Panc1 (cell line): Measurements from ENCODE around the gene MED12. TPM values are rescaled to one million over a fixed set of nuclear protein-coding genes. Genes with fewer than 3 reads are reported as not detected.

ENCODE experiments used
- ATAC-seq: fragments of 200-7000 bp; cut with Tn5 transposase; 2 replicates; pipeline ENCODE4 v1.9.1; 2020; ENCODE audit warnings: mild to moderate bottlenecking, moderate library complexity
- BruUV-seq: library from RNA; stranded (reverse); fragments of 400-500 nt; replicated peaks from 2 replicates; lab custom pipeline; 2021; lab: Mats Ljungman, UMichigan
- CTCF ChIA-PET: fragments of 300-600 bp; sonication (Branson Sonifier 250); formaldehyde crosslinking; loops from one replicate; lab custom pipeline; 2022; ENCODE audit warnings: antibody characterized with exemption; lab: Charles Lee
- POLR2A ChIA-PET: fragments of 300-600 bp; sonication (Branson Sonifier 250); formaldehyde crosslinking; loops from one replicate; lab custom pipeline; 2022; ENCODE audit warnings: antibody characterized with exemption; lab: Charles Lee
- DNase-seq: peaks from one replicate; pipeline ENCODE4 v3.0.0-alpha.2; 2010; ENCODE audit warnings: low read depth, low spot score
- H3K27ac ChIP-seq: 2 replicates; pipeline ENCODE4 v1.5.1; 2011; ENCODE audit warnings: mild to moderate bottlenecking, low read length, inconsistent platforms
- H3K27me3 ChIP-seq: fragments of 200-500 bp; sonication (Bioruptor generic); 2 replicates; pipeline ENCODE4 v1.6.0; 2014; ENCODE audit warnings: low read length, inconsistent platforms; ENCODE audit not compliant: control insufficient read depth, insufficient read depth
- H3K36me3 ChIP-seq: fragments of 200-500 bp; sonication (Bioruptor generic); 2 replicates; pipeline ENCODE4 v1.5.1; 2014; ENCODE audit warnings: inconsistent platforms, mild to moderate bottlenecking, low read length, moderate library complexity; ENCODE audit not compliant: control insufficient read depth, insufficient read depth
- H3K4me1 ChIP-seq: 2 replicates; pipeline ENCODE4 v1.5.1; 2011; ENCODE audit warnings: inconsistent platforms, mild to moderate bottlenecking, low read length, moderate library complexity; ENCODE audit not compliant: control insufficient read depth, insufficient read depth
- H3K4me3 ChIP-seq, 2 experiments: 2 replicates each; pipeline ENCODE4 v1.5.1; 2011 to 2012; ENCODE audit warnings: low read depth in 2 of 2, low read length in 2 of 2, mild to moderate bottlenecking in 2 of 2, inconsistent platforms in 1 of 2, moderate library complexity in 1 of 2
- H3K9me3 ChIP-seq: fragments of 200-500 bp; sonication (Bioruptor generic); 2 replicates; pipeline ENCODE4 v1.5.1; 2014; ENCODE audit warnings: low read depth, mild to moderate bottlenecking, inconsistent platforms, low read length, moderate library complexity; ENCODE audit not compliant: control insufficient read depth, insufficient read depth
- POLR2AphosphoS5 ChIP-seq: IDR thresholded peaks from 2 replicates; pipeline ENCODE4 v1.6.1; 2012; ENCODE audit warnings: mild to moderate bottlenecking, low read depth, low read length, moderate library complexity
- REST ChIP-seq, 2 experiments: IDR thresholded peaks; 2 replicates each; pipeline ENCODE4 v1.6.1; 2011 to 2012; ENCODE audit warnings: low read depth in 2 of 2, control low read depth in 1 of 2, low read length in 1 of 2, mild to moderate bottlenecking in 1 of 2, moderate library complexity in 1 of 2; ENCODE audit not compliant: insufficient read depth in 1 of 2
- SIN3A ChIP-seq: IDR thresholded peaks from 2 replicates; pipeline ENCODE4 v1.6.1; 2012; ENCODE audit warnings: low read depth, mild to moderate bottlenecking, low read length, moderate library complexity, borderline replicate concordance; ENCODE audit not compliant: insufficient read depth
- TCF7L2 ChIP-seq: IDR thresholded peaks from 2 replicates; pipeline ENCODE4 v1.6.1; 2011; ENCODE audit warnings: mild to moderate bottlenecking, low read depth, low read length, inconsistent platforms
- in situ Hi-C: cut with HindIII; loops from 2 replicates; pipeline ENCODE4 v1.10.0; 2016; ENCODE audit warnings: low sequenced_read_pairs, low pct_unique_long_range_greater_than_20kb
- intact Hi-C: fragments of 100-400 bp; cut with micrococcal nuclease; formaldehyde crosslinking; loops from one replicate; pipeline ENCODE4 v1.10.0; 2022; ENCODE audit not compliant: unreplicated experiment
- total RNA-seq: library from RNA; stranded (reverse); gene quantifications from one replicate; pipeline ENCODE4 v1.2.1, GENCODE V29; 2021; ENCODE audit not compliant: unreplicated experiment
- TF ChIP-seq, protein P1 (sequence below): fragments of 450-650 bp; IDR thresholded peaks from 2 replicates; pipeline ENCODE4 v1.5.1; 2017; ENCODE audit warnings: mild to moderate bottlenecking

Gene MED12
- total RNA-seq, 1 experiment from 2014 or later, result 42.0 TPM

- in situ Hi-C loops (no loop called here), intact Hi-C loops (loop anchor here (5.0 kb wide), 1 partner anchor 78 kb away; no protein-coding TSS in a partner anchor)
- Histone ChIP-seq H3K27me3 (peaks cover 4% of the 10 kb centered on the region), H3K9me3 (no peaks in the 10 kb centered on the region), H3K4me1 (peaks cover 4% of the 10 kb centered on the region; the same call in 1 of the 2 replicates), H3K4me3 (no peak overlapping the region), H3K27ac (no peak overlapping the region), H3K36me3 (no peaks in the 10 kb centered on the region)
- ATAC-seq (no peak), DNase-seq (no peak)
- ChIA-PET CTCF (interaction anchor here (1.0 kb wide), 1 partner anchor 78 kb away, joined by 4 read pairs; no protein-coding TSS in a partner anchor), POLR2A (no interaction called here)
- TF ChIP-seq SIN3A, result no peak
- TF ChIP-seq POLR2AphosphoS5, result no peak
- TF ChIP-seq REST (IDR thresholded peaks at IDR 0.05; ENCODE audit: insufficient read depth in 1 of 2, low read depth in 2 of 2, low read length in 1 of 2), result no peak
- TF ChIP-seq, protein P1, sequence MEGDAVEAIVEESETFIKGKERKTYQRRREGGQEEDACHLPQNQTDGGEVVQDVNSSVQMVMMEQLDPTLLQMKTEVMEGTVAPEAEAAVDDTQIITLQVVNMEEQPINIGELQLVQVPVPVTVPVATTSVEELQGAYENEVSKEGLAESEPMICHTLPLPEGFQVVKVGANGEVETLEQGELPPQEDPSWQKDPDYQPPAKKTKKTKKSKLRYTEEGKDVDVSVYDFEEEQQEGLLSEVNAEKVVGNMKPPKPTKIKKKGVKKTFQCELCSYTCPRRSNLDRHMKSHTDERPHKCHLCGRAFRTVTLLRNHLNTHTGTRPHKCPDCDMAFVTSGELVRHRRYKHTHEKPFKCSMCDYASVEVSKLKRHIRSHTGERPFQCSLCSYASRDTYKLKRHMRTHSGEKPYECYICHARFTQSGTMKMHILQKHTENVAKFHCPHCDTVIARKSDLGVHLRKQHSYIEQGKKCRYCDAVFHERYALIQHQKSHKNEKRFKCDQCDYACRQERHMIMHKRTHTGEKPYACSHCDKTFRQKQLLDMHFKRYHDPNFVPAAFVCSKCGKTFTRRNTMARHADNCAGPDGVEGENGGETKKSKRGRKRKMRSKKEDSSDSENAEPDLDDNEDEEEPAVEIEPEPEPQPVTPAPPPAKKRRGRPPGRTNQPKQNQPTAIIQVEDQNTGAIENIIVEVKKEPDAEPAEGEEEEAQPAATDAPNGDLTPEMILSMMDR, result no peak
- no peak for TF ChIP-seq TCF7L2
- BruUV-seq, result no TSS peak
Observed at GRCh38 chrX:71099736-71100135, 18.7 kb upstream of the MED12 start.

DNA sequence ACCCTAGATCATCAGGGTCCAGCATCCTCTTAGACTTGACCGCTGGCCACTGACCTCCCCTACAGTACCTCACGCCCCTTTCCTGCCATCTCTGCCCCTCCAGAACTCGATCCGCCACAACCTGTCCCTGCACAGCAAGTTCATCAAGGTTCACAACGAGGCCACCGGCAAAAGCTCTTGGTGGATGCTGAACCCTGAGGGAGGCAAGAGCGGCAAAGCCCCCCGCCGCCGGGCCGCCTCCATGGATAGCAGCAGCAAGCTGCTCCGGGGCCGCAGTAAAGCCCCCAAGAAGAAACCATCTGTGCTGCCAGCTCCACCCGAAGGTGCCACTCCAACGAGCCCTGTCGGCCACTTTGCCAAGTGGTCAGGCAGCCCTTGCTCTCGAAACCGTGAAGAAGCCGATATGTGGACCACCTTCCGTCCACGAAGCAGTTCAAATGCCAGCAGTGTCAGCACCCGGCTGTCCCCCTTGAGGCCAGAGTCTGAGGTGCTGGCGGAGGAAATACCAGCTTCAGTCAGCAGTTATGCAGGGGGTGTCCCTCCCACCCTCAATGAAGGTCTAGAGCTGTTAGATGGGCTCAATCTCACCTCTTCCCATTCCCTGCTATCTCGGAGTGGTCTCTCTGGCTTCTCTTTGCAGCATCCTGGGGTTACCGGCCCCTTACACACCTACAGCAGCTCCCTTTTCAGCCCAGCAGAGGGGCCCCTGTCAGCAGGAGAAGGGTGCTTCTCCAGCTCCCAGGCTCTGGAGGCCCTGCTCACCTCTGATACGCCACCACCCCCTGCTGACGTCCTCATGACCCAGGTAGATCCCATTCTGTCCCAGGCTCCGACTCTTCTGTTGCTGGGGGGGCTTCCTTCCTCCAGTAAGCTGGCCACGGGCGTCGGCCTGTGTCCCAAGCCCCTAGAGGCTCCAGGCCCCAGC is 17.6 kb upstream of the MED12 start:
- POLR2A ChIA-PET, result no interaction called here
- TF ChIP-seq SIN3A (no peak), POLR2AphosphoS5 (no peak), TCF7L2 (no peak), REST (IDR thresholded peaks at IDR 0.05; ENCODE audit: insufficient read depth in 1 of 2, low read depth in 2 of 2, low read length in 1 of 2) (no peak)
- TF ChIP-seq, protein P1, result no peak
- H3K27me3 ChIP-seq, result peaks cover 4% of the 10 kb centered on the region
- BruUV-seq, result no TSS peak
- no peak for ATAC-seq
- in situ Hi-C loops (no loop called here), intact Hi-C loops (no loop called here)
- peaks cover 4% of the 10 kb centered on the region; the same call in 1 of the 2 replicates for H3K4me1 ChIP-seq
- no peaks in the 10 kb centered on the region for H3K9me3 ChIP-seq
- no peak overlapping the region for H3K27ac ChIP-seq
- CTCF ChIA-PET, result no interaction called here
- no peak for DNase-seq
- H3K36me3 ChIP-seq, result no peaks in the 10 kb centered on the region
- no peak overlapping the region for H3K4me3 ChIP-seq
